GM18858 (cell line): ENCODE results near the gene CYS1.
"Not testable (repeated sequence)": the region's sequence is repeated elsewhere in the genome, so short reads cannot be mapped to it uniquely, and the experiment has no call there.

Source experiments
- ATAC-seq: cut with Tn5 transposase; IDR thresholded peaks from one replicate; pipeline ENCODE4 v1.9.1; 2021; ENCODE audit not compliant: unreplicated experiment

The CYS1 gene

DNA sequence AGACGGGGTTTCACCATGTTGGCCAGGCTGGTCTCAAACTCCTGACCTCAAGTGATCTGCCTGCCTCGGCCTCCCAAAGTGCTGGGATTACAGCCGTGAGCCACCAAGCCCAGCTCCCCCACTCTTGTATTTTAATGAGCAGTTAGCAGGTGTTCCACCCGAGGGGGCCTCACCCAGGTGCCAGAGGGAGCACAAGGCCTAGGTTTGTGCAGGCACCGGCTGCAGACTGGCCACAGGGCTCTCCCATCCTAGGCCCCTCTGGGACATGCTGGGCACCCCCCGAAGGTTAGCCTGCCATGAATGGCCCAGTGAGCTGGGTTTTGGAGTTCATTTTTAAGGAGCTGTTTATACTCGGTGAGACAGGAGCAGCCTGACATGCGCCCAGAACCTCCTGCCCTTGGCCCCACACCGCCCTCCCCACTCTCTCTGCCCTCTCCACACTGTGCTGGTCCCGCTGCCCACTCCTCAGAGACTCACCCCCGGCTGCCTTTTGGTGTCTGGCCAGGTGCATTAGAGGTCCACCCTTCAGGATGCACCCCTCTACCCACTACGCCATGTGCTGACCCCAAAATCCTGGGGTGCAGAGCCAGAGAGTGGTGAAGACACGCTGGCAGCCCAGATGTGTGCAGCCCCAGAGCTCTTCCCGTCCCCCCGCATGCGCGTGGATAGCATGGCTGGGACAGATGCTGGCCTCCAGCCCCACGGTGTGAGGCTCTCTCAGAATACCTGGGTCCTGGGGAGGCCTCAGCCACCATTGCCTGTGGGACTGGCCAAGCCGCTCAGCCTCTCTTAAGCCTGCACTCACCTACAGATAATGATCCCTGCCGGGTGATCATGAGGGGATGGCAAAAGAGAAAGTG is 48.1 kb downstream of the CYS1 start:
- ATAC-seq, result no peak

DNA sequence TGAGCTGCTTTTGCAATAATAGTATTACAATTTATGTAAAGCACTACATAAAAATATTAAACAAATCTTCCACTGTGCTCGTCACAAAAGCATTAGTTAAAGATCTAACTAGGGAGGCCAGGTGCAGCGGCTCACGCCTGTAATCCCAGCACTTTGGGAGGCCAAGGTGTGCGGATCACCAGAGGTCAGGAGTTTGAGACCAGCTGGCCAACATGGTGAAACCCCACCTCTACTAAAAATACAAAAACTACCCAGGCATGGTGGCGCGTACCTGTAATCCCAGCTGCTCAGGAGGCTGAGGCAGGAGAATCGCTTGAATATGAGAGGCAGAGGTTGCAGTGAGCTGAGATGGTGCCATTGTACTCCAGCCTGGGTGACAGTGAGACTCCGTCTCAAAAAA is 49.4 kb downstream of the CYS1 start:
- ATAC-seq, result not testable (repeated sequence)

DNA sequence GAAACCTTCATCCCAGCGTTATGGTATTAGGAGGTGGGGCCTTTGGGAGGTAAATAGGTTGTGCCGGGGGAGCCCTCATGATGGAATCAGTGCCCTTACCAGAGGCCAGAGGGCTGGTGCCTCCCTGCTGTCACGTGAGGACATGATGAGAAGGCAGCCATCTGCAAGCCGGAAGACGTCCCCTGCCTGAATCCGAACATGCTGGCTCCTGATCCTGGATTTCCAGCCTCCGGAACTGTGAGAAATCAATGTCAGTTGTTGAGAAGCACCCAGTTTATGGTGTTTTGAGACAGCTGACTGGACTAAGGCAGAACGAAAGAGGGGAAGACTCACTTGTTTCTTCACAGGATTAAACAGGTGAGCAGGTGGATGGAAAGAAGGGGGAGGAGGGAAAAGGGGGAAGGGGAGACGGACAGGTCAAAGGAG is 49.9 kb downstream of the CYS1 start:
- no peak for ATAC-seq

DNA sequence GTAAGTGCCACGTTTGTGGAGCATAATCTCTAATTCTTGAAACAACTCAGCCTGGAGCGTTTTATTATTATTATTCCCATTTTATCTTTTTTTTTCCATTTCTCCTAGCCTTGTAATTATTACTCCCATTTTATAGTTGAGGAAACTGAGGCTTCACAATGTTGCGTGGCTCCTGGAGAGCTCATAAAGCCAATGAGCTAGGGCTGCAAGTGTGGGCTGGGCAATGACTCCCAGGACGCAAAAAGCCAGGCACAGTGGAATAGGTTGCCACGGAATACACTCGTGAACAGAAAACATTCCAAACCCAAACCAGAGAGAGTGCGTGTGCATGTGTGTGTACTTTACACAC is 50.4 kb downstream of the CYS1 start:
- no peak for ATAC-seq

DNA sequence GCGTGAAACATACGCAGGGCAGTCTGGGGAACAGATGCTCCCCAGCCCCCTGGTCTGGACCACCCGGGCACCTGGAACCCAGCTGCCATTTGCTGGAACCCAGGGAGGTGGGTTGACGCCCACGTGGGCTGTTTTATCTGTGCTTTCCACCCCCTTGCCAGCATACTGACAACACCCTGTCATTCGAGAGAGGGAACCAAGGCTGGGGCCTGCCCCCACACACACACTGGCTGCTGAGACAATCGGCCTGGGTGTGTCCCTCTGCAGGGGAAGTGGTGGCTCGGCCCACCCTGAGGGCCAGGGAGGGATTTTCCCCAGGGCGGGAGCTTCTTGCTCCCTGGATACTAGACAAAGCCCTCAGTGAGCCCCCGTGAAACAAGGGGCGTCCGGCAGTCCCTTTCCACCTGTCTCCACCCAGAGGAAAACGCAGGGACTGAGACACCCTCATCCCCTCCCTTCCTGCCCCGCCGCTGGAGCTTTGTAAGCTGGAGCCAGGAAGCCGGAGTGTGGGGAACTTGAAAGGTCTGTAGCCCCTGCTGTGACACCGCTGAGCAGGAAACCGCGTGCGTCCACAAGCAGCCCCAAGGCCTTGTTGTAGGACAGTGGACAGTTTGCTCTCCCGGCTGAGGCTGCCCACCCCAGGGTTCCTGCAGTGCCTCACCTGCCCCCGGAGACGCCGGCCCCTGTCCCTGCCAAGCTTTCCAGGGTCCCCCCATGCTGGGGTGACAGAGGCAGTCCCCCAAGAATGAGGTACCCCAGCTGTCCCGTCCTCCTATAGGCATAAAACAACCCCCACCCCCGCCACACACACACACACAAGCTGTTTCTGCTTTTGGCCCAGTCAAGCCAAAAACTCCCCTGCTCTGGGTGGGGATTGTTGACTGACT is 51.0 kb downstream of the CYS1 start:
- peak; percentile 76 for ATAC-seq

DNA sequence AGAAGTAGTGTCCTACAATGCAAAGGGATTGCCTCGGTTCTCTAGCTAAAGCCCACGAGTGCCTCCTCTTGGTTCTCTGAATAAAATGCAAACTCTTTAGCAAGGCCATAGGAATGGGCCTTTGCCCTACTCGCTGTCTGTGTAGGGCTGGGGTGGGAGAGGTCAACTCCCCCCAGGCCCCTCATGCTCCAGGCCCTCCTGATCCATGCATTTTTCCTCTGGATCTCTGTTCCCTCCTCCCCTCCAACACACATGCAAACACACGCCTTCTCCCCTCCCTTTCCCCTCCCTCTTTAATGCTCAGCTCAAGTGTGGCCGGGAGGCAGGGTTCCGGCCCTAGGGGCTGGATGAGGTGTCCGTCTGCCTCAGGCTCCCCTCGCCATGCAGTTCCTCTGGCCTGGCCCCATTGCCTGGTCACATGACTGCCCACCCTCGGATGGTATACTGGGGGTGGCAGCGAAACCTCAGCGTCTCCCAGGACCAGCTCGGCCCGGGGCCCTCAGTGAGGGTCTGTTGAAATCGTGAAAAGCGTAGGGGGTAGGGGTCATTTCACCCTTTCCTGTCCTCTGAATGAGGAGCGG is 51.7 kb downstream of the CYS1 start:
- ATAC-seq, result no peak

DNA sequence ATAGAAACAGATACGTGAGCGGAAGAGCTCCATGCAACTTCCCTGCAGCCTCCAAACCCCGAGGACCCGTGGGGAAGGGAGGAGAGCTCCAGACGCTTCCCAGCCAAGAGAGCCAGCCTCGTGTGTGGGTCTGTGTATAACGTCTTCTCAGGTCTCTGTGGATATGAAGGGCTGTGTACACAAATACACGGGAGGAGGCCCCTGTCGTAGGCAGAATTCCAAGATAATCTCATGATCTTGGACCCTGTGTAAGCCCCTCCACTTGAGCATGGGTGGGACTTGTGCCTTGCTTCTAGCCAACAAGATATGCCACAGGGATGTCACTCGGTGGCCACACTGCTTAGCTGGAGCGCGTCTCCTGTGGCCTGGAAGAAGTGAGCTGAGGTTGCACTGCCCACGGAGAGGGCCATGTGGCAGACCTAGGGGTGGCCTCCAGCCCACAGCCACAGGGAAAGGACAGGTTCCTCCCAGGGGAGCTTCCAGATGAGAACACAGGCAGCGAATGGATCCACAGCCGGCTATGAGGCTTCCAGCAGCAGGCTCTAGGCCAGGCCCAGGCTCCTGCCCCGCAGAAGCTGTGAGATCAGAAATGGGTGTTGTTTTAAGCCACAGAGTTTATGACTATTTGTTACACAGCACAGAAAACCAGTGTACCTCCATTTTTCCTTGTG is 52.4 kb downstream of the CYS1 start:
- ATAC-seq, result no peak

DNA sequence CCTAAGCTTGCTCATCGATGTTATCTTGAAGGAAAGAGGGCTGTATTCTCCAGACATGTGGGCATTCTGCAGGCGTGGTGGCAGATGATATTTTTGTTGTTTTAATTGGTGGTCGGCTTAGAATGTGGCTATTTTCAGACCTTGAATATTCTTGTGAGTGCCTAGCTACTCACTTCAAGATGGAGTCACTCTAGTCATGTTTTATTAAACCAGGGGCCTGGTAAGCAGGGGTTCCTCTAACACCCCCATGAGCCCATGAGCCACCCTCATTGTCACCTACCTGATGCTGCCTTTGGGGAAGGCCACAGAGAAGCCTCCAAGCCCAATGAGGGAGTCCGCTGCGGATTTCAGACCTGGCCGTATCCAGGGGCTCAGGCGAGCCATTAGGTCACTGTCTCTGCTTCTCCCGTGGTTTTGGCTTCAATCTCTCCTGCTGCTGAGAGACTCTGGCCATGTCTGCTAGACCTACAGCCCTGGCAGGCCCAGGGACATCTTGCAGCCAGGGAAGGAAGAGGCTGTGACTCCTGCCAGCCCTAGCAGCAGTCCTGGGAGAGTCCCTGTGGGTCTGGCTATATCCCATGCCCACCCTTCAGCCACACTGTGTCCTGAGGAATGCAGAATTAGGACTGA is 53.2 kb downstream of the CYS1 start:
- no peak for ATAC-seq

DNA sequence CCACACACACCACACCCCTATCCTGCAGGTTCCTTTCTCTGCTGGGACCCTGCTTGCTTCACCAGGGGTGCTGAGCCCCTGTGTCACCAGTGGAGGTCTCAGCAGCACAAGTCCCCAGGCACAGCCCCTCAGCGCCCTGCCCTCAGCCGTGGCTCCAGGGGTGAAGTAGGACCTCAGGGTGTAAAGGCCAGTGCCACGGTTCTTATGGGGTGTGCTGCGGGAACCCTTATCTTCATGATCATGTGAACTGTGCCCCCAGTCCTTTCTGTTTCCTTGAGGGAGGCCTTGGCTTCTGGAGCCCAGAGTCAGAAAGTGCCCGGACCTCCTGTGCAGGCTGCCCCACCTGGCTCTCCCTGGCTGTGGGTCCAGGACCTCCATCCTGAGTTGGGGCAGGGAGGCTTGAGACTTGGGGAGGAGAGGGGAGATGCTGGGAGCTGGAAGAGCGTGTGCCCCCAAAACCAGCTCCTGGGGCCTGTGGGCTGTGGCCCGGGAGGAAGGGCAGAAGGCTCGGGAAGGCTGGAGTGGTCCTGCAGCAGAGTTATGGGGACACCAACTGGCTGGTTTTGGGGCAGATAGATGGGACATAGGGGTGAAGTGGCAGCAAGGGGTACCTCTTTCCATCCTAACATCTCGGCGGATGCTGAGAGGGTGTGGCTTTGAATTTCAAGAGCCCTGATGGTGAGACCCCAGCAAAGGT is 57.1 kb downstream of the CYS1 start:
- no peak for ATAC-seq

DNA sequence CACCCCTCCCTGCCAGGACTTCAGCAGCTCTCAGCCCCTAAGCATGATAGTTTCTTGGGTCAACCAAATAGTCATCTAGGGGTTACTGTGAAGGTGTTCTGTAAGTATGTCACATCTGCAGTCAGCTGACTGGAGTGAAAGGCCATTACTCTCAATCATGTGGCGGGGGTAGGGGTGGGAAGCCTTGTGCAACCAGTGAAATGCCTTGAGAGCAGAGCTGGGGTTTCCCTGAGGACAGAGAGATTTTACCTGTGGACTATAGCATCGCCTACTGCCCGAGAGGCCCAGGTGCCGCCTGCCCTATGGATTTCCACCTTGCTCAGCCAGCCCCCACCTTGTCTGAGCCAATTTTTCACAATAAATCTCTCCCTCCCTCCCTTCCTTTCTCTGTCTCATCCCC is 57.8 kb downstream of the CYS1 start:
- no peak for ATAC-seq

DNA sequence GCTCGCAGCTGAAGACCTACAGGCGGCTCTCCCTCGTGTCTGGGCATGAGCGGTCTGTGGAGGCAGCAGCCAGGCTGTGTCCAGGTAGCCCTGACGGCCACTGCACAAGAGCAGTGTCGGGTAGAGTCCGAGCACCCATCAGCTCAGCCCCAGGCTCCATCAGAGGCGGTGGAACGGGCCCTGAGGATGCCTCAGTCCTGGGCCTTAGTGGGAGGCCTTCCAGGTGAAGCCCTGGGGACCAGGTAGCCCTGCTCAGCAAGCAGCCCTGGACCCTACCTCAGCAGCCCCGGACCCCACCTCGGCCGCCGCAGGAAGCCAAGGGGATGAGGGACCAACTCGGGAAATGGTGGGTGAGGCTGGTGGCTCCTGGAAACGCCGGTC is 58.2 kb downstream of the CYS1 start:
- no peak for ATAC-seq

DNA sequence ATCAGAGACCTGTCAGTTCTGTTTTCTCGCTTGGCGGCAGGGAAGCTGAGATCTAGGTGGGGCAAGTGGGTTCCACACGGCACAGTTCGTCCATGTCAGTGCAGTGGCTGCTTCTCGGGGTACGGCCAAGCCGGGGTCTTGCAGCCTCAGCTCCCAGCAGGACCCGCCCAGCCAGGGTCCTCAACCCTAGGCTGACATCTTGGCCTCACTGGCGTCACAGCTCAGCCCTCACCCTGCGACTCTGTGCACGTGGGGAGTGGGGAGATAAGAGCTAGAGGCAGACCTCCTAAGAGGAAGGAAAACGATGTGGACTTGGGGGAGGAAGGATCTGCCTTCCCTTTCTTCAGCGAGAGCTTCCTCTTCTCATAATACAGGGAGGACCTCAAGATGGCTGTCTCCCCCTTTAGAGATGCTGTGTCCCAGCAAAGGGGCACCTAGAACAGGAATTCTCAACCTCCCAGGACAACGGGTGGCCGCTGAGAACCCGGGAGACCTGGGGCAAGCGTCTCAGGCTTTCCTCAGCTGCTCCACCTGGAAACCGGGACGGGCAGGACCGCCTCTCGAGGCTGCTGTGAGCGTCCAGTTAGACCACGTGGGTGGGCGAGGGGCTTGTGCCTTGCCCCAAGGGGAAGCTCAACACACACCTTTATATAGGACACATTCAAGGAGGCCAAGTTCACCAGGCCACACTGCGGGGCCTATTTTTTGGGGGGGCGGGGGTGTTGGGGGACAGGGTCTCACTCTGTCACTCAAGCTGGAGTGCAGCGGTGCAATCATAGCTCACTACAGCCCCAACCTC is 60.4 kb downstream of the CYS1 start:
- ATAC-seq, result no peak

DNA sequence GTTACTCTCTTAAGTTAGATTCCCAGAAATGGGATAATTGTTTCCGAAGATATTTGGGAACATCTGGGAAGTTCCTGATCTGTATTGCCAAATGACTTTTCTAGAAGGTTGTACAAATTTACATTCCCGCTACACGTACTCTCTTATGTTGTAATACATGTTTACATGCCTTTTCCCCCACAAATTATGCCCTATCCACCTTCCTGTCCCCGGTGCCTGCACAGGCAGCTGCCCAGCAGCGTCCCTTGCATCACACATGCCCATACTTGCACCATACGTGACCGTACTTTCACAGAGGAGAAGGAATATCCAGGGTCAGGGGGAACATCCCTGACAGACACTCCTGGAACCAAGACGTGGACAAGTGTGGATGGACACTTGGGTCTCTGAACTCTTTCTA is 61.0 kb downstream of the CYS1 start:
- ATAC-seq, result no peak

DNA sequence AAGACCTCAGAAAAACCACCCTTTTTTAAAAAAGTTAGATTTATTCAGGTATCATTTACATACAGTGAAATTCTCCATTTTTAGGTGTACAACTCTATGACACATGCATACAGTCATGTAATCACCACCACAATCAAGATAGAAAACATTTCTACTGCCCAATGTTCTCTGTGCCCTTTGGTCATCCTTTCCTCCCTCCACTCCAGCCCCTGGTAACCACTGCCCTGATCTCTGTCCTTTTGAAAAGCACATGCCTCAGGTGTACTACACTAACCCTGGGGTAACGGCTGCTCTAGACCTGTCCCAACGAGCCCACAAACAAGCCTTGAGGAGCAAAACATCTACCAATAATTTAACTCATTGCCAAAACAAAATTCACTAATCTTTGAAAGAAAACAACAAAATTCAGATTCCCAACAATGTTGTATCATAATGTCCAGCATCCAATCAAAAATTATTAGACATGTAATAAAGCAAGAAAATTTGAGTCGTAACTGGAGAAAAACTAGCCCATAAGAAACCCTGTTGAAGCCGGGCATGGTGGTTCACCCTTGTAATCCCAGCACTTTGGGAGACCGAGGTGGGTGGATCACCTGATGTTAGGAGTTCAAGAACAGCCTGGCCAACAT is 62.8 kb downstream of the CYS1 start:
- no peak for ATAC-seq

DNA sequence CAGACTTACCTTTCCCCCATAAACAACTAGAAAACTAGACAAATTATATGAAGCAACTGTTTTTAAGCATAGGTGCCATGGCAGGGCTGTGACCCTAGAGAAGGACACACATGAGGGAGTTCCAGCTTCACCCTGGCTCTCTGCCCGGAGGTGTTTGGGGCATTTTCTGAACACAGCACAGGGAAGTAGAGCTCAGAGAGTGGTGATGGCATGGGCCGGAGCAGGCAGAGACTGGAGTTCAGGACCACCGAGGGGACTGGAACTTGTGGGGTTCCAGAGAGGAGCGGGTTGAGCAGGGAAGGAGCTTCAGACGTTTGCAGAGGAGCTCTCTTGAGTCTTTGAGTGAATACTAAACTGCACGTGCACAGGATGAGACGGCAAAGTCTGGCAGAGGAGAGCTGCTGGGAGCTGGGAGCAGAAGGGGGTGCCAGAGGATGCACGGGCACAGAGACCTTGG is 63.4 kb downstream of the CYS1 start:
- ATAC-seq, result no peak

DNA sequence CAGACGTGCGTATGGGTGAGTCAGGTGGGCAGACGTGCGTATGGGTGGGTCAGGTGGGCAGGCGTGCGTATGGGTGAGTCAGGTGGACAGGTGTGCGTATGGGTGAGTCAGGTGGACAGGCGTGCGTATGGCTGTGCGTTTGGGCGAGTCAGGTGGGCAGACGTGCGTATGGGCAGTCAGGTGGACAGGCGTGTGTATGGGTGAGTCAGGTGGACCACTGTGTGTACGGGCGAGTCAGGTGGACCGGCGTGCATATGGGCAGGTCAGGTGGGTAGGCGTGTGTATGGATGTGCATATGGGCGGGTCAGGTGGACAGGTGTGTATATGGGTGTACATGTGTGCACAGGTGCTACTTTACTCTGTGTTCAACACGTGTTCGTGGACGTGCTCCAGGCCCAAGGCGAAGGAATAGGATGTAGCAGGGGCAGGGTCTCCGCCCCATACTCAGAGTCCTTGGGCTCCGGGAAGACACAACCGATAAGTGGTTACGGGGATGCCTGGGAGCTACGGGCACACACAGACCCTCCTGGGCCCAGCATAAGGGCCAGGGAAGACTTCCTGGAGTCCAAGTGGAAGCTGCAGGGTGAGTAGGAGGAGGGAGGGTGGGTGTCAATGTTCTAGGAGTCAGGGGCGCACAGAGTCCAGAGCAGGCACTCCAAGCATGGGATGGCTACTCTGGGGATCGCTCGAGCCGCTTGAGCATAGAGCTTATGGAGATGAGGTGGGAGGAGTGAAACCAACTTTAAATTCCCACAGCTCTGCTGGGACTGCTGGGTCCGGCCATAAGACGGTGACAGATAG is 64.0 kb downstream of the CYS1 start:
- ATAC-seq, result no peak

DNA sequence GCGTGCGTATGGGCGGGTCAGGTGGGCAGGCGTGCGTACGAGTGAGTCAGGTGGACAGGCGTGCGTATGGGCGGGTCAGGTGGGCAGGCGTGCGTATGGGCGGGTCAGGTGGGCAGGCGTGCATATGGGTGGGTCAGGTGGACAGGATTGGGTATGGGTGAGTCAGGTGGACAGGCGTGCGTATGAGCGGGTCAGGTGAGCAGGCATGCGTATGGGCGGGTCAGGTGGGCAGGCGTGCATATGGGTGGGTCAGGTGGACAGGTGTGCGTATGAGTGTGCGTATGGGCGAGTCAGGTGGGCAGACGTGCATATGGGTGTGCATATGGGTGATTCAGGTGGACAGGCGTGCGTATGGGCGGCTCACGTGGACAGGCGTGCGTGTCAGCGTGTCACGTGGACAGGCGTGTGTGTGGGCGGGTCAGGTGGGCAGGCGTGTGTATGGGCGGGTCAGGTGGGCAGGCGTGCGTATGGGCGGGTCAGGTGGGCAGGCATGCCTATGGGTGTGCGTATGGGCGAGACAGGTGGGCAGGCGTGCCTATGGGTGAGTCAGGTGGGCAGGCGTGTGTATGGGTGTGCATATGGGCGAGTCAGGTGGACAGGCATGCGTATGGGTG is 64.7 kb downstream of the CYS1 start:
- not testable (repeated sequence) for ATAC-seq
